Coronary artery (tissue), 2 donors: ENCODE measurements around the gene CEP120.

ENCODE experiments used
- DNase-seq: peaks from one replicate; pipeline ENCODE4 v3.0.0-alpha.2; 2017; ENCODE audit warnings: low spot score
- H3K27ac ChIP-seq, 2 donors: fragments of 200-600 bp; sonication (generic); one replicate each; pipeline ENCODE4 v1.5.1; 2016 to 2019
- H3K4me3 ChIP-seq: fragments of 200-600 bp; sonication (generic); 2 replicates; pipeline ENCODE4 v1.5.1; 2016; ENCODE audit warnings: mild to moderate bottlenecking, moderate library complexity
- TF ChIP-seq, protein P1 (sequence below): fragments of 200-600 bp; sonication (generic); IDR thresholded peaks from one replicate; pipeline ENCODE4 v1.5.1; 2019; ENCODE audit warnings: antibody characterized with exemption

The CEP120 gene

DNA sequence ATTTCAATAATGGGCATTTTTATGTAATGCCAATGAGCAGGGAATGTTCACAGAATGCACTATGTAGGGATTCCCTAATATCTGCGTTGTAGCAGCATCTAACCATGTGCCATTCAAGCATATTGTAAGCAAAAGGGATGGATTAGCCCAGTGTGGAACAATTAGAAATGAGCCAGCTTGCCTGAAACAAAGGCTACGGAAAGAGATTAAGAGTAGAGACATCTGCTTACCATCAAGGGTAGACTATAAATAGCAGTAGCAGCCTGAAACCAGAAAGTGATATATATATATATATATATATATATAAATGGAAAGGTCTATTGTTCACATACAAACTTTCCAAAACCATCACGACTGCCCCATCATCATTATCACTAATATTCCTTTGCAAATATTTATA lies 31.9 kb upstream of the CEP120 start:
- no peak overlapping the region for H3K4me3 ChIP-seq
- no peak for DNase-seq
- TF ChIP-seq, protein P1, sequence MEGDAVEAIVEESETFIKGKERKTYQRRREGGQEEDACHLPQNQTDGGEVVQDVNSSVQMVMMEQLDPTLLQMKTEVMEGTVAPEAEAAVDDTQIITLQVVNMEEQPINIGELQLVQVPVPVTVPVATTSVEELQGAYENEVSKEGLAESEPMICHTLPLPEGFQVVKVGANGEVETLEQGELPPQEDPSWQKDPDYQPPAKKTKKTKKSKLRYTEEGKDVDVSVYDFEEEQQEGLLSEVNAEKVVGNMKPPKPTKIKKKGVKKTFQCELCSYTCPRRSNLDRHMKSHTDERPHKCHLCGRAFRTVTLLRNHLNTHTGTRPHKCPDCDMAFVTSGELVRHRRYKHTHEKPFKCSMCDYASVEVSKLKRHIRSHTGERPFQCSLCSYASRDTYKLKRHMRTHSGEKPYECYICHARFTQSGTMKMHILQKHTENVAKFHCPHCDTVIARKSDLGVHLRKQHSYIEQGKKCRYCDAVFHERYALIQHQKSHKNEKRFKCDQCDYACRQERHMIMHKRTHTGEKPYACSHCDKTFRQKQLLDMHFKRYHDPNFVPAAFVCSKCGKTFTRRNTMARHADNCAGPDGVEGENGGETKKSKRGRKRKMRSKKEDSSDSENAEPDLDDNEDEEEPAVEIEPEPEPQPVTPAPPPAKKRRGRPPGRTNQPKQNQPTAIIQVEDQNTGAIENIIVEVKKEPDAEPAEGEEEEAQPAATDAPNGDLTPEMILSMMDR = no peak
- no peak overlapping the region for H3K27ac ChIP-seq

DNA sequence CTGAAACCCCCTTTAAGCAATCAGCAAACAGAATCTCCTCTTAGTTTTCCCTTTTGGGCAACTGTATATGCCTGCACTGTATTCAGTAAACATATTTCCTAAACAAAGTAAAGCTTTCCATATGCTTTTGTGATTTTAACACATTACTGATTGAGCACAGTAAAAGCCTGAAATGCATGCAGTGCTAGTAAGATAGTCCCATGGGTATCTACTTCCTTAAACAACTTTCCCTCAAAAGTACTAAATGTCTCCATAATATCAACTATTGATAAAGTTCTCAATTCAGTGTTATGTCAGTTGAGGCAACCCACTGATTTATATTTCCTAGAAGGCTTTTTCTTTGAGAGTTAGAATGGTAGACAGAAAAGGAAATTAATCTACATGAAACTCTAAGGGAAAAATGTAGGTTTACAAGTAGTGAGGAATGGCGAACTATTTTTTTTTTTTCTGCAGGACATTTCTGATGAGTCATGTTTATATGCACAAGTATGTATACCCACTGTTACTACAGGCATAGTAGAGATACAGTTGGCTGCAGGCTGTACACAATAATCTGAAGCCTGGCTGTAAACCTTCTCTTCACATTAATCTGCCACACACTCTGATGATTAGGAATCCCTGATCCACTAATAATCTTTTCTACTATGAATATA lies 31.2 kb upstream of the CEP120 start:
- DNase-seq = no peak
- Histone ChIP-seq H3K4me3 (no peak overlapping the region), H3K27ac (no peak overlapping the region)
- TF ChIP-seq, protein P1 = no peak

DNA sequence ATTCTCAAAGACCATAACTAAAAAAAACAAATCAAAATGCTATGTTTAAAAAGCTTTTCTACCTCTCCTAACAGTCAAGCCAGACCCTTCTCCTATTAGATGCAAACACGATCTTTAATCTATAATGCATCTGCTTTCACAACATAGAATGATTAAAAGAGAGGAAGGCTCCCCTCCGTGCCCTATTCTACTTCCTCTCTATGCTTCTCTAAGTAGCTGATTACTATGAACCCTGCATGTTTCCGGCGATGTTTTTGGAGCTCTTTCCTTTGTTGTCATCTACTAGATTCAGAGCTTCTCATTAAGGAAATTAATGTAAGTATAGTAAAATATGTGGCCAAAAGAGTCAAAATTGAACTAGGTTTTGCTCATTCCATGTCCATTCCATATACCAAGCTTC lies 29.2 kb upstream of the CEP120 start:
- Histone ChIP-seq H3K27ac (no peak overlapping the region), H3K4me3 (no peak overlapping the region)
- DNase-seq = no peak
- TF ChIP-seq, protein P1 = no peak

DNA sequence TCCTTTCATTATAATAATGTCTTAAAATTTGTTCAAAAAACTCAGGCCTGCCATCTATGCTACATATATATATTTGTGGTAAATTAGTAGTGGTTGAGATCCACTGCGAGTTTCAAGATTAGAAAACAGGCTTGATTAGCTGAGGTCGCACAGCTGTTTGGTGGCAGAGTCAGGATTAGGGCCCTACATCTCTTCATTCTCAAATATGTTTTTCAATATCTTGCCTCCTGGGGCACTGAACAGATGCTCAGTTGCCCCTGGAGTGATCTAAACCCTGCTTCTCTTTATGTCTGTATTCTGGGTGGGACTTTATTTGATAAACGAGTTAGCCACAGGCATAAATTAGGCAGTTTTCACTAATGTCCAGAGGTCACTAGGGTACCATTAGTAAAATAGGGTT lies 27.8 kb upstream of the CEP120 start:
- no peak for DNase-seq
- Histone ChIP-seq H3K4me3 (no peak overlapping the region), H3K27ac (no peak overlapping the region)
- TF ChIP-seq, protein P1 = no peak

DNA sequence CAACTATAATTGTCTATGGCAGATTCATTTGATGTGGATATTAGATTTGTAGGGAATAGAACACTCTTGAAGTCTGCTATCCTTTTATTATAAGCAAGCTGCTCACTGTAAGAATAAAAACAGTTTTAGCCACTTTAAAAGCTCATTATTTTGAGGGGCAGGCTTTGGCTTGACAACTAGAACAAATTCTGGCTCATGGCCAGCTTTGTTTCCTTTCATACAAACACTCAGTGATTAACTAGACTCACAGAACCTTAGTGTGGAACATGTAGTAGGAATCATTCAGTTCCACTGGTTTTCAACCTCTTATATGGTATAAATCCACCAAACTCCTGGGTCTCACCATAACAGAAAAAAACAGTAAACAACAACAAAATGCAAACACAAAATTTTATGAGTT lies 27.4 kb upstream of the CEP120 start:
- TF ChIP-seq, protein P1 = no peak
- H3K27ac ChIP-seq = no peak overlapping the region
- DNase-seq = no peak
- no peak overlapping the region for H3K4me3 ChIP-seq

DNA sequence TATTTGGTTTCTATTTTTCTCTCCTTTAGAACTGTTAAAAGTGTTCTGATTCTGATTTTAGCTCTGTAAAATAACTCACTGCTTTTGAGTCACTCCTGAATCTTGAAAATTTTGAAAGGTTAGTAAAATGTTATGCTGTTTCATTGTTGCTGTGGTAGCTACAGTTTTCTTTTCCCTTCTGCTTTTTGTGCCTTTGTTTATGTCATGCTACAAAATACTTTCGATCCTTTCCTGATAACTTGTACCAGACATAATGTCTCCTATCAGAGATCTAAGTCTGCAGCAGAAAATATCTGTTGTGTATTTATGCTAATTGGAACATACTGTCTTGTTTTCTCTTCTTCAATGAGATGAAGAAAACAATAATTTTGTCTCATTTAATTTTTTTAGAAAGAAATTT lies 26.9 kb upstream of the CEP120 start:
- Histone ChIP-seq H3K4me3 (no peak overlapping the region), H3K27ac (no peak overlapping the region)
- DNase-seq = no peak
- TF ChIP-seq, protein P1 = no peak

DNA sequence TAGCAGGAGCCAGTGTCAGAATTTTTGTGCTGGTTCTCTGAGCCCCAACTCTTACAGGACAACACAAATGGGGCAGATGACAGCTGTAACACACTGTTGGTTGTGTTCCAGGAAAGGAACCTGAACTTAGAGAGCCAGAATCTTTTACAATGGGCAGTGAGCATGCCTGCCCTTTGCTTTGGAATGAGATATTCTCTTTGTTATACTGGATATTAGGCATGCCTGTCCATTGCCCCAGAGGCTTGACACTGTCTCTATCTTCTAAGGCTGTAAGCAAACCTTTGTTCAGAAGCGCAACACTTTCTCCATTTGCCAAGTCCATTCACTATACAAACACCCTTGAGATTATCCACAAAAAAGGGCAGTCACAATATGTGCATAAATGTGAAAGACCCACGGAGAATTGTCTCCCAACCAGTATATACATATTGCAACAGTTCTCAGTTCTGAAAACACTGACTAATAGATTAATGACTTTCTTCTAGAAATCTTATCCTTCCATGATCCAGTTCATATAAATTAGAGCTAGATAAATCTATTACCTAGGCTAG lies 26.3 kb upstream of the CEP120 start:
- no peak overlapping the region for H3K4me3 ChIP-seq
- TF ChIP-seq, protein P1 = no peak
- no peak for DNase-seq
- no peak overlapping the region for H3K27ac ChIP-seq
